Activated CD8-positive, alpha-beta T cell treated with anti-CD3 and anti-CD28 coated beads, Interleukin-2, amount 10 ng/mL, durations not matched to agents 7 days and 5 days (primary cell): Measurements from ENCODE around the gene CCDC90B. TPM values are rescaled to one million over a fixed set of nuclear protein-coding genes. Genes with fewer than 3 reads are reported as not detected.
A peak's percentile ranks its signal among the peaks of the same experiment; 100 is the strongest.
"Not testable (repeated sequence)": the region's sequence is repeated elsewhere in the genome, so short reads cannot be mapped to it uniquely, and the experiment has no call there.

Source experiments
- ATAC-seq: fragments of 150-1000 bp; cut with Tn5 transposase; one replicate; pipeline ENCODE4 v1.10.0; 2021; ENCODE audit warnings: moderate library complexity
- CTCF ChIA-PET: fragments of 350-600 bp; sonication (Branson Sonifier 250); formaldehyde crosslinking; loops from one replicate; lab custom pipeline; 2021; ENCODE audit warnings: antibody characterized with exemption; lab: Charles Lee
- POLR2A ChIA-PET: fragments of 350-600 bp; sonication (Branson Sonifier 250); formaldehyde crosslinking; loops from one replicate; lab custom pipeline; 2021; ENCODE audit warnings: antibody characterized with exemption; lab: Charles Lee
- DNase-seq: peaks from one replicate; pipeline ENCODE4 v3.0.0-alpha.2; 2020
- H3K27ac Mint-ChIP-seq: one replicate; pipeline ENCODE4 v1.8.0; 2021; ENCODE audit warnings: mild to moderate bottlenecking, mixed read lengths
- H3K27me3 Mint-ChIP-seq: one replicate; pipeline ENCODE4 v1.8.0; 2021; ENCODE audit warnings: low read depth, mixed read lengths
- H3K36me3 Mint-ChIP-seq: one replicate; pipeline ENCODE4 v1.8.0; 2021; ENCODE audit warnings: low read depth, mixed read lengths
- H3K4me1 Mint-ChIP-seq: one replicate; pipeline ENCODE4 v1.8.0; 2021; ENCODE audit warnings: low read depth, mixed read lengths
- H3K4me3 Mint-ChIP-seq: one replicate; pipeline ENCODE4 v1.8.0; 2021; ENCODE audit warnings: mild to moderate bottlenecking, mixed read lengths
- H3K9me3 Mint-ChIP-seq: one replicate; pipeline ENCODE4 v1.8.0; 2022; ENCODE audit warnings: mixed read lengths; ENCODE audit not compliant: insufficient read depth
- total RNA-seq, 2 experiments: library from RNA; stranded (reverse); gene quantifications; one replicate each; pipeline ENCODE4 v1.2.3, GENCODE V29; 2021

Gene CCDC90B, protein sequence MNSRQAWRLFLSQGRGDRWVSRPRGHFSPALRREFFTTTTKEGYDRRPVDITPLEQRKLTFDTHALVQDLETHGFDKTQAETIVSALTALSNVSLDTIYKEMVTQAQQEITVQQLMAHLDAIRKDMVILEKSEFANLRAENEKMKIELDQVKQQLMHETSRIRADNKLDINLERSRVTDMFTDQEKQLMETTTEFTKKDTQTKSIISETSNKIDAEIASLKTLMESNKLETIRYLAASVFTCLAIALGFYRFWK
- 10 to 100 TPM; 30.2 to 31.3 TPM for total RNA-seq

DNA sequence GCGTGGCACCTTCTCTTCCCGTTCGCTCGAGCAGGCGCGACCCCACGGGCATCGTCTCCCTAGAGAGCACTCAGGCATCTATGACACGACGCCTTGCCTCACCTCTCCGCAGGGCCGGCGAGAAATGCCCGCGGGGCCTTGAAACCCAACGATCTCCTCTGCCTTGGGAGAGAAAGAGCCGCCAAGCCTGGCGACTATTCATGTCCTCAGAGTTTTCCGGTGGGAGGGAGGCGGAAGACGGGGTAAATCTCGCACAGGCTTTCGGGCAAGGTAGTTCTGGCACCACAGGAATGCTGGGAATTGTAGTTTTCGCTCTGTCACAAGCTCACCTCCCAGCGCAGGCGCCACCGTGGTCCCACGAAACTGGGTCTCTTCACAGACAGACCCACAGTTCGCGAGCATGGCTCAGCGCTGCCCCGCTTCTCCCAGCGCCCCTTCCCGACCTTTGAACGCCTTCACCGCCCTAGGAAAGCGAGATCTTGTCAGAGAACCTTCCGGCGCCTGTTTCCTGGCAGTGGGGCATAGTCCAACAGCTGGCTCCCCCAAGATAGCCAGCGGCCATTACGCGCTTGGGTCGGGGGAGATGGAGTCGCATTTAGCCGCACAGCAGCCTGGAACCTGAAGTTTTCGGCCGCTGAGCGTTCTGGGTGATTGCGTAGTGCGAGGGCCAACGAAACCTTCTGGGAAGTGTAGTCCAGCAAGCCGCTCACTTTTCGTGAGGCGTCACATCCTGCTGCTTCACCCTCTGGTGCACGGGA is at the start of gene CCDC90B:
Gene CCDC90B, minus strand, starts transcription at position 597 of the 758 bp plus-strand sequence. Its CDS starts 395 bp downstream, at position 202.
- ChIA-PET CTCF (interaction anchor here (0.9 to 1.7 kb wide), 2 partner anchors 10 to 384 kb away, joined by 4 to 6 read pairs; partner anchors contain the start of gene DDIAS), POLR2A (interaction anchor here (0.6 to 2.3 kb wide), 13 partner anchors 10 to 386 kb away, joined by 3 to 28 read pairs (median 3); partner anchors contain the start of genes ANKRD42, DDIAS, PCF11 and PRCP)
- Mint-ChIP-seq H3K4me1 (peaks cover 30% of the 10 kb centered on the region), H3K27me3 (peaks cover under 1% of the 10 kb centered on the region), H3K9me3 (peaks cover 2% of the 10 kb centered on the region), H3K27ac (peak within 1 kb of the TSS; percentile 99), H3K4me3 (peak within 1 kb of the TSS; percentile 95), H3K36me3 (peaks cover 19% of the 10 kb centered on the region)
- DNase-seq (peak; percentile 97), ATAC-seq (peak; percentile 94)

DNA sequence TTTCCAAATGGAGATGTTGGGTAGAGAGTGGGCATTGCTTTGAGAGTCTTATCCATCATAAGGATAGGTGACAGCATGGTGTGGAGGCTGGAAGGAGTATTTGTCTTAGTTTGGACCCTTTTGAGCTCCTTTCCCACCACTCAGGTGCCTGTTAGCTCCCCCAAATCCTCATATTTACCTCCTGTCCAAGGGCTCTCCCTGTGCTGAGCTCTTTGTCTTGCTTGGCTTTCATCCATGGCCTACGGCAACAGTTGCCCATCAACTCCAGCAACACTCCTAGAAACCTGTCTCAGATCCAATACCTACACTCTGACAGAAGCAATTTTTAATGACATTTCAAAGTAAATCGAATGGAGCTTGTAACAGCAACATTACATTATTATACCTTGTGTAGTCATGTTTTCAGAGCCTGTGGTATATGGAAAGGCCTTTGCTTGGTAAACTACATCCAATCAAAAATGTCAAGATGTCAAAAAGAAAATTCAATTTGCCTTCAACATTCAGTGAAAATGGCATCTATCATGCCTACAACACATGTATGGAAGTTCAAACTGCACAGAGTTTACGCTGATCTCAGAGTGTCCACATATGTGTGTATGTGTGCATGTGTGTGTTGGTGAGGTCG is 49.4 kb upstream of the CCDC90B start:
- Mint-ChIP-seq H3K27ac (no peak overlapping the region), H3K4me3 (no peak overlapping the region), H3K27me3 (peaks cover 2% of the 10 kb centered on the region), H3K4me1 (no peaks in the 10 kb centered on the region), H3K36me3 (no peaks in the 10 kb centered on the region), H3K9me3 (no peaks in the 10 kb centered on the region)
- ChIA-PET POLR2A (no interaction called here), CTCF (no interaction called here)
- no peak for DNase-seq
- no peak for ATAC-seq

DNA sequence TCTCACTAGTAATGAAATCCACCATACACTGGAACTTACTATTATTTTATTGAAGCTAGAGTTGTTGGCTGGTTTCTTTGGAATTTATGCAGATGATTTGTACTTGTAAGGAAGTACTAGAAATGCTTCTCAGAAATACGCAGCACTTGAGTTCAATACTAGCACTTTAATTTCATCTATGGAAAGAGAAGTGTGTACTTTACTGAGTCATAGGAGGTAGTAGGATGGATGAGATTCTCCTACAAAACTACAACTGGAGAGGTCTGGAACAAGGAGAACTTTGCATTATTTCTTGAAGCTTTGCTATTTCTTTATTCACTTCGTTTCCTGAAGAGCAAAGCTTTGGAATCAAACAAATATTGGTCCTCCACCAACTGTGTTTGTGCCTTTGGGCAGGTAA is 44.1 kb upstream of the CCDC90B start:
- Mint-ChIP-seq H3K4me3 (no peak overlapping the region), H3K9me3 (no peaks in the 10 kb centered on the region), H3K4me1 (no peaks in the 10 kb centered on the region), H3K27me3 (no peaks in the 10 kb centered on the region), H3K27ac (no peak overlapping the region), H3K36me3 (no peaks in the 10 kb centered on the region)
- no peak for ATAC-seq
- DNase-seq: no peak
- ChIA-PET CTCF (interaction anchor here (1.0 kb wide), 1 partner anchor 37 kb away, joined by 3 read pairs; no protein-coding TSS in a partner anchor), POLR2A (no interaction called here)

DNA sequence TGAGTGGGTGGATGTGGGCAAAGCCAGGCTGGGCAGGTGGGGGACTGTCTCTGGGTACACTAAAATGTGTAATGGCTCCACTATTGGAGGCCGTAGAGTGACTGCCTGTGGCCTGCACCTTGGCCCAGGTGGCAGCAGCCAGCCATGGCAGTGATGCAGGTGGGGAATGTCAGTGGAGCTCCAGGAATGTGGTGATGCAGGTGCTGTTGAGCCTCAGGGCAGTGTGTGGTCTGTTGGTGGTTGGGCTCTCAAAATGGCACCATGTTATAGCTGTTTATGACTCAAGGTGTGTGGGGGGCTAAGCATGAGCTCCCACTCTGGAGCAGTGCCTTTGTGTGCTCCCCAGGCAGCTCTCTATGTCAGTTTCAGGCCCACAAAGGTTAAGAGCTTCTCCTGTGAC is 40.2 kb upstream of the CCDC90B start:
- Mint-ChIP-seq H3K4me3 (no peak overlapping the region), H3K27me3 (peaks cover 16% of the 10 kb centered on the region), H3K36me3 (no peaks in the 10 kb centered on the region), H3K27ac (no peak overlapping the region), H3K9me3 (no peaks in the 10 kb centered on the region), H3K4me1 (no peaks in the 10 kb centered on the region)
- POLR2A ChIA-PET: no interaction called here
- no peak for ATAC-seq
- CTCF ChIA-PET: no interaction called here
- DNase-seq: no peak

DNA sequence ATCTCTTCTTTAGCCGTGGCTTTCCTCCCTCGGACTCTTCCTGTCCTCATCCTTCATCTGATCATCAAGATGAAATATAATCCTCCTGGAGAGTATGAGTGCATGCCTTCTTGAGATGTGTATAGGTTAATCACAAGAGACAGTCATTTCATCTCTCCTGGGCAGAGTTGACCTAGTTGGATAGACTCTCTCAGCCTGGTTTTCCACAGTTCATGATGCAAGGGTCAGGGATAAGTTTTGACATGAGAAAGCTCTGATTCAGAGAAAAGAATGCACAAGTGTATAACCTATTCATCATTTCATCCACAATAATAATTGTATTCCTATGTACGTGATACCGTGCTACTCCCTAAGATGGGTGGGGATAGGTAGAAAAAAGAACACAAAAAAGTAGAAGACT is 33.2 kb upstream of the CCDC90B start:
- CTCF ChIA-PET: interaction anchor here (0.7 kb wide), 1 partner anchor 38 kb away, joined by 3 read pairs; no protein-coding TSS in a partner anchor
- no peak overlapping the region for H3K4me3 Mint-ChIP-seq
- H3K36me3 Mint-ChIP-seq: no peaks in the 10 kb centered on the region
- no peak for ATAC-seq
- peaks cover 18% of the 10 kb centered on the region for H3K27me3 Mint-ChIP-seq
- H3K9me3 Mint-ChIP-seq: no peaks in the 10 kb centered on the region
- H3K4me1 Mint-ChIP-seq: no peaks in the 10 kb centered on the region
- H3K27ac Mint-ChIP-seq: no peak overlapping the region
- POLR2A ChIA-PET: interaction anchor here (0.6 kb wide), 1 partner anchor 152 kb away, joined by 3 read pairs; no protein-coding TSS in a partner anchor
- DNase-seq: no peak

DNA sequence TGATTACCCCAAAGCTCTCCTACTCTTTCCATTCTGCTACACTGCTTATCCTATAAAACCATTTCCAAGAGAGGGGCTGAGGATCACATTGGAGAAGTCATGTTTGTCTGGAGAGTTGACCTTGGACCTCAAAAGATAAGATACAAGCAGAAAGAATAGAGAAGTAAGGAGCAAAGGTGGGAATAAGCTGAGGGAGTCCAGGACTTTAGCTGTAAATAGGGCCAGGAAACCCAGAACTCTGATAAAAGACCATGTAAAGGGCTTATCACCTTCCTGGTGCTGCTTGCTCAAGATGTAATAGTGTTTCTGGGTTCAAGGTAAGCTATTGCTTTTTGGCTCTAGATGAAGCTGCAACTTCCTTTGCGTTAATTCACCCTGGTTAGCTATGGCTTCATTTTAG is 32.8 kb upstream of the CCDC90B start:
- H3K4me3 Mint-ChIP-seq: no peak overlapping the region
- CTCF ChIA-PET: interaction anchor here (0.7 kb wide), 1 partner anchor 38 kb away, joined by 3 read pairs; no protein-coding TSS in a partner anchor
- H3K36me3 Mint-ChIP-seq: no peaks in the 10 kb centered on the region
- H3K27ac Mint-ChIP-seq: no peak overlapping the region
- POLR2A ChIA-PET: interaction anchor here (0.6 kb wide), 1 partner anchor 151 kb away, joined by 3 read pairs; no protein-coding TSS in a partner anchor
- DNase-seq (no peak), ATAC-seq (no peak)
- H3K4me1 Mint-ChIP-seq: no peaks in the 10 kb centered on the region
- peaks cover 15% of the 10 kb centered on the region for H3K27me3 Mint-ChIP-seq
- H3K9me3 Mint-ChIP-seq: no peaks in the 10 kb centered on the region

DNA sequence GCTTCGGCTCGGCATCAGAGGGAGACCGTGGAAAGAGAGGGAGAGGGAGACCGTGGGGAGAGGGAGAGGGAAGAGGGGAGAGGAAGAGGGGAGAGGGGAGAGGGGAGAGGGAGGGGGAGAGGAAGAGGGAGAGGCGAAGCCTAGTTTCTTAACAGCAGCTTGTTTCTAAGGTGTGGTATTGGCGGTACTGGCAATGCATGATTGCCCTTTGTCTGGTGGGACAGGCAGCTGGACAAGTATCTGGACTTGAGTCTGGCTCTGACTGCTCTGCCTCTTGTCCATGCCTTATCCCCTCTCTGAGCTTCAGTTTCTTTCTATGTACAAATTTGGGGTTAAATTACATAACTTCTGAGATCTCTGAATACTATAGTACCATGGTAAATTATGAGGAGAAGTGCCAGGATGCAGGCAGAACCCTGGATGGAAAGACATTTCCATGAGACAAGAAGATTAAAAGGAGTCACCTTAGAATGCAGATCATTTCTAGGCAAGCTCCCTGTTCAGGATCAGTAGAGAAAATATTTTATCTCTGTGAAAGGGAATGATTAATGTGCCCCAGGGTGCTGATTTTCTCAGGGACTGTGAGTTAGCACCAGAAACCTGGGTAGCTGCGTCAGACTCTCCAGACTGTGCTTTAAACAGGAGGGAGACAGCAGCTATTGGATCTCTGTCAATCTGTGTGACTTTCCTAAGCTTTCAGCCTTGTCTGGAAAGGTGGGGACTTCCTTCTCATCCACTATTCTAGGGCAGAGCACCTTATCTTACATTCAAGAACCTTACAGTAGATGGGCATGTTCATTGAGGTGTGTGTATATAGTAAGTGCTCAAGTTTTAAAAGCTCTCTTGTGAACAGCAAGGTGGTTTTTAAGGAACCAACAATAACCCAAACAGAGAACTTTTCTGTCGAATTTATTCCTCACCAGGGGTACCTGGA is 31.9 kb upstream of the CCDC90B start:
- POLR2A ChIA-PET: no interaction called here
- no peak for ATAC-seq

DNA sequence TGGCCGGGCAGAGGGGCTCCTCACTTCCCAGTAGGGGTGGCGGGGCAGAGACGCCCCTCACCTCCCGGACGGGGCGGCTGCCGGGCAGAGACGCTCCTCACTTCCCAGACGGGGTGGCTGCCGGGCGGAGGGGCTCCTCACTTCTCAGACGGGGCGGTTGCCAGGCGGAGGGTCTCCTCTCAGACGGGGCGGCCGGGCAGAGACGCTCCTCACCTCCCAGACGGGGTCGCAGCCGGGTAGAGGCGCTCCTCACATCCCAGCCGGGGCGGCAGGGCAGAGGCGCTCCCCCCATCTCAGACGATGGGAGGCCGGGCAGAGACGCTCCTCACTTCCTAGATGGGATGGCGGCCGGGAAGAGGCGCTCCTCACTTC is 30.7 kb upstream of the CCDC90B start:
- H3K36me3 Mint-ChIP-seq, H3K27me3 Mint-ChIP-seq, DNase-seq, H3K4me1 Mint-ChIP-seq, H3K9me3 Mint-ChIP-seq, CTCF ChIA-PET, H3K27ac Mint-ChIP-seq, H3K4me3 Mint-ChIP-seq, ATAC-seq, POLR2A ChIA-PET: not testable (repeated sequence)

More for the DNA sequence above, 31.9 kb upstream of the CCDC90B start:
- H3K27me3 Mint-ChIP-seq: peaks cover 7% of the 10 kb centered on the region
- DNase-seq: no peak
- no peak overlapping the region for H3K4me3 Mint-ChIP-seq
- CTCF ChIA-PET: no interaction called here
- H3K9me3 Mint-ChIP-seq: no peaks in the 10 kb centered on the region
- H3K27ac Mint-ChIP-seq: no peak overlapping the region
- no peaks in the 10 kb centered on the region for H3K4me1 Mint-ChIP-seq
- H3K36me3 Mint-ChIP-seq: no peaks in the 10 kb centered on the region

DNA sequence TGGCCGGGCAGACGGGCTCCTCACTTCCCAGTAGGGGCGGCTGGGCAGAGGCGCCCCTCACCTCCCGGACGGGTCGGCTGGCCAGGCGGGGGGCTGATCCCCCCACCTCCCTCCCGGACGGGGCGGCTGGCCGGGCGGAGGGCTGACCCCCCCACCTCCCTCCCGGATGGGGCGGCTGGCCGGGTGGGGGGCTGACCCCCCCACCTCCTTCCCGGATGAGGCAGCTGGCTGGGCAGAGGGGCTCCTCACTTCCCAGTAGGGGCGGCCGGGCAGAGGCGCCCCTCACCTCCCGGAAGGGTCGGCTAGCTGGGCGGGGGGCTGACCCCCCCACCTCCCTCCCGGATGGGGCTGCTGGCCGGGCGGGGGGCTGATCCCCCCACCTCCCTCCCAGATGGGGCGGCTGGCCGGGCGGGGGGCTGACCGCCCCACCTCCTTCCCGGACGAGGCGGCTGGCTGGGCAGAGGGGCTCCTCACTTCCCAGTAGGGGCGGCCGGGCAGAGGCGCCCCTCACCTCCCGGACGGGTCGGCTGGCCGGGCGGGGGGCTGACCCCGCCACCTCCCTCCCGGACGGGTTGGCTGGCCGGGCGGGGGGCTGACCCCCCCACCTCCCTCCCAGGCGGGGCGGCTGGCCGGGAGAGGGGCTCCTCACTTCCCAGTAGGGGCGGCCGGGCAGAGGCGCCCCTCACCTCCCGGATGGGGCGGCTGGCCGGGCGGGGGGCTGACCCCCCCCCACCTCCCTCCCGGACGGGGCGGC is 30.2 kb upstream of the CCDC90B start:
- H3K36me3 Mint-ChIP-seq, POLR2A ChIA-PET, DNase-seq, CTCF ChIA-PET, ATAC-seq, H3K4me1 Mint-ChIP-seq, H3K4me3 Mint-ChIP-seq, H3K27ac Mint-ChIP-seq, H3K9me3 Mint-ChIP-seq, H3K27me3 Mint-ChIP-seq: not testable (repeated sequence)

DNA sequence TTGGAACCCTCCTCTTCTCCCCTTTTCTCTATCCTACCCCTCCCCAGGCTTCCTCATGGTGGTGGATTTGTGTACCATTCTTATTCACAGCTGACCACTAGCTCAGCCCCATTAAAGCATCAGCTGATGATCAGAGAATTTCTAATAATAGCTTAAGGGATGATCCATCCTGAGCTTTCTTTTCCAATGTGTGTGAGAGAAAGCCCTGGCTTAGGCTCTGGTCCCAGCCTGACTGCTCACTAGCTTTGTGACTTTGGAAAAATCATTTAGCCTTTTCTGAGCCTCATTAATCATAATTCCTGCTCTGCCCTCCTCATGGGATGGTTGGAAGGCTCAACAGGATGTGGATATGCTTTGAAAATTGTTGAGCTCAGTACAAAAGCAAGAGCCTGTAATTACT is 26.3 kb upstream of the CCDC90B start:
- no peaks in the 10 kb centered on the region for H3K9me3 Mint-ChIP-seq
- CTCF ChIA-PET: interaction anchor here (1.9 kb wide), 1 partner anchor 20 kb away, joined by 6 read pairs; no protein-coding TSS in a partner anchor

More for the DNA sequence above, 26.3 kb upstream of the CCDC90B start:
- Mint-ChIP-seq H3K27me3 (peaks cover 4% of the 10 kb centered on the region), H3K27ac (no peak overlapping the region), H3K4me3 (no peak overlapping the region), H3K36me3 (no peaks in the 10 kb centered on the region), H3K4me1 (no peaks in the 10 kb centered on the region)
- DNase-seq (no peak), ATAC-seq (no peak)
- POLR2A ChIA-PET: no interaction called here
